Measurements from ENCODE around the gene RBPJ. TPM values are rescaled to one million over a fixed set of nuclear protein-coding genes. Genes with fewer than 3 reads are reported as not detected.
"Not testable (repeated sequence)": the region's sequence is repeated elsewhere in the genome, so short reads cannot be mapped to it uniquely, and the experiment has no call there.

Gene RBPJ
- total and polyA plus RNA-seq, 2 experiments from 2014 or later, result 50.3 to 80.3 TPM

DNA sequence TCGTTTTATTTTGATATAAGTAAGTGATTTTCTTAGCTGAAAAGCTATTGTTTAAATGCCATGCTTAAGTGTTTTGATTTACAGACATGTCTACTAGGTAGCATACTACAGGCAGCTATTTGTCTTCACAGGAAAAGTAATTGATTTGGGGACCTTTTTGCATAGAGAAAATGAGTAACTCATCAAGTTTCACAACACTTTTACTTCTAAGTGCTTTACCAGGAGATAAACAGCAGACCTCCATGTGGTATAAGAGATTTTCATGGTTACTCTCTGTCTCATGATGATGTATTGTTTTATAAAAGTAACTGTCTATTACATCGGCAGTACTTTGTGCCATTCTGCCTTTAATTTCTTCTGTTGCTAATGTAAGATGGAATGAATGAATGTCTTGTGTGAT lies 28.7 kb downstream of the RBPJ start:
- TF ChIP-seq, protein P1, sequence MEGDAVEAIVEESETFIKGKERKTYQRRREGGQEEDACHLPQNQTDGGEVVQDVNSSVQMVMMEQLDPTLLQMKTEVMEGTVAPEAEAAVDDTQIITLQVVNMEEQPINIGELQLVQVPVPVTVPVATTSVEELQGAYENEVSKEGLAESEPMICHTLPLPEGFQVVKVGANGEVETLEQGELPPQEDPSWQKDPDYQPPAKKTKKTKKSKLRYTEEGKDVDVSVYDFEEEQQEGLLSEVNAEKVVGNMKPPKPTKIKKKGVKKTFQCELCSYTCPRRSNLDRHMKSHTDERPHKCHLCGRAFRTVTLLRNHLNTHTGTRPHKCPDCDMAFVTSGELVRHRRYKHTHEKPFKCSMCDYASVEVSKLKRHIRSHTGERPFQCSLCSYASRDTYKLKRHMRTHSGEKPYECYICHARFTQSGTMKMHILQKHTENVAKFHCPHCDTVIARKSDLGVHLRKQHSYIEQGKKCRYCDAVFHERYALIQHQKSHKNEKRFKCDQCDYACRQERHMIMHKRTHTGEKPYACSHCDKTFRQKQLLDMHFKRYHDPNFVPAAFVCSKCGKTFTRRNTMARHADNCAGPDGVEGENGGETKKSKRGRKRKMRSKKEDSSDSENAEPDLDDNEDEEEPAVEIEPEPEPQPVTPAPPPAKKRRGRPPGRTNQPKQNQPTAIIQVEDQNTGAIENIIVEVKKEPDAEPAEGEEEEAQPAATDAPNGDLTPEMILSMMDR (IDR thresholded peaks at IDR 0.05; ENCODE audit: low read depth, low read length), result no peak
- no peak overlapping the region for H3K27ac ChIP-seq
- no peaks in the 10 kb centered on the region for H3K9me3 ChIP-seq (ENCODE audit: low read depth)

GRCh38 chr4:26351685-26352084 lies 30.9 kb downstream of the RBPJ start:
- peaks cover 11% of the 10 kb centered on the region for H3K4me1 ChIP-seq (ENCODE audit: low read depth)
- H3K9me3 ChIP-seq (ENCODE audit: low read depth), result no peaks in the 10 kb centered on the region
- H3K4me3 ChIP-seq, result no peak overlapping the region
- no peaks in the 10 kb centered on the region for H3K27me3 ChIP-seq
- no peak overlapping the region for H3K27ac ChIP-seq
- no peaks in the 10 kb centered on the region for H3K36me3 ChIP-seq
- TF ChIP-seq, protein P1 (IDR thresholded peaks at IDR 0.05; ENCODE audit: low read depth, low read length), result no peak
- no peak for DNase-seq (ENCODE audit: low read depth in 1 of 2, low spot score in 1 of 2)

More for the DNA sequence above, 28.7 kb downstream of the RBPJ start:
- H3K4me3 ChIP-seq, result no peak overlapping the region
- H3K4me1 ChIP-seq (ENCODE audit: low read depth), result peaks cover 6% of the 10 kb centered on the region
- H3K36me3 ChIP-seq, result no peaks in the 10 kb centered on the region
- DNase-seq (ENCODE audit: low read depth in 1 of 2, low spot score in 1 of 2), result no peak
- no peaks in the 10 kb centered on the region for H3K27me3 ChIP-seq

DNA sequence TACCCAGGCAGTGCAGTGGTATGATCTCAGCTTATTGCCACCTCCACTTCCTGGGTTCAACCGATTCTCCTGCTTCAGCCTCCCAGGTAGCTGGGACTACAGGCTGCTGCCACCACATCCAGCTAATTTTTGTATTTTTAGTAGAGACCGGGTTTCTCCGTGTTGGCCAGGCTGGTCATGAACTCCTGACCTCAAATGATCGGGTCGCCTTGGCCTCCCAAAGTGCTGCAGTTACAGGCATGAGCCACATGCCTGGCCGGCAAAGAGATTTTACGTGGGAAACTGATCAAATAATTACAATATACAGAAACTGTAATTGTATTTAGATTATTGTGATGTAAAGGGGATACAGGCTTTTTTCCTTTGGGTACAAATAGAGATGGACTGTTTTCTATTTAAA lies 33.7 kb downstream of the RBPJ start:
- no peaks in the 10 kb centered on the region for H3K27me3 ChIP-seq
- H3K4me1 ChIP-seq (ENCODE audit: low read depth), result peaks cover 11% of the 10 kb centered on the region
- no peak for DNase-seq (ENCODE audit: low read depth in 1 of 2, low spot score in 1 of 2)
- H3K27ac ChIP-seq, result no peak overlapping the region
- H3K4me3 ChIP-seq, result no peak overlapping the region
- TF ChIP-seq, protein P1 (IDR thresholded peaks at IDR 0.05; ENCODE audit: low read depth, low read length), result no peak
- H3K36me3 ChIP-seq, result no peaks in the 10 kb centered on the region
- H3K9me3 ChIP-seq (ENCODE audit: low read depth), result no peaks in the 10 kb centered on the region

- TF ChIP-seq, protein P1 (IDR thresholded peaks at IDR 0.05; ENCODE audit: low read depth, low read length), result no peak
- Histone ChIP-seq H3K4me3 (no peak overlapping the region), H3K9me3 (ENCODE audit: low read depth) (no peaks in the 10 kb centered on the region), H3K27me3 (no peaks in the 10 kb centered on the region), H3K36me3 (no peaks in the 10 kb centered on the region), H3K4me1 (ENCODE audit: low read depth) (peaks cover 11% of the 10 kb centered on the region), H3K27ac (peak overlapping the region; percentile 75)
- DNase-seq (ENCODE audit: low read depth in 1 of 2, low spot score in 1 of 2), result no peak
Measured at GRCh38 chr4:26355392-26356052, 34.7 kb downstream of the RBPJ start.

DNA sequence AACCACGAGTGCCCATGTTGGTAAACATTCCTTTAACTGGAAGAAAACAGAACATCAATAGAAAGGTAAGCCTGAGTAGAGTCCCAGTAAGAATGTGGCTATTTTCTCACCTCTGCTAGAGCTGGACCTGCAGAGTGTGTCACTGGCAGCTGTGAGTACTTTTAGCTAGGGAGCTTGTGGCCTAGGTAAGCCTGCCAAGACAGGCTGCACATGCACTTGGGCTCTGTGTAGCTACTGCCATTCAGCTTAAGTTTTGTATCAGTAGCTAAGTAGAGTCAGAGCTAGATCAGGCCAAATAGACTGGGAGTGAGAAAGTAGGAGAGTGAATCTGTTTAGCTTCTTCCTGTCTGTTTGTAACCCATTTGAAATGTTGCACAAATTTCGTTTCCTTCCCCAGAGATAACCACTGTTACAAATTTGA lies 35.3 kb downstream of the RBPJ start:
- DNase-seq (ENCODE audit: low read depth in 1 of 2, low spot score in 1 of 2), result peak; percentile 53 to 61
- H3K4me1 ChIP-seq (ENCODE audit: low read depth), result peaks cover 11% of the 10 kb centered on the region
- TF ChIP-seq, protein P1 (IDR thresholded peaks at IDR 0.05; ENCODE audit: low read depth, low read length), result no peak
- H3K9me3 ChIP-seq (ENCODE audit: low read depth), result no peaks in the 10 kb centered on the region
- H3K4me3 ChIP-seq, result no peak overlapping the region
- H3K36me3 ChIP-seq, result no peaks in the 10 kb centered on the region
- peak overlapping the region; percentile 75 for H3K27ac ChIP-seq
- no peaks in the 10 kb centered on the region for H3K27me3 ChIP-seq

- H3K9me3 ChIP-seq (ENCODE audit: low read depth); H3K27me3 ChIP-seq; DNase-seq (ENCODE audit: low read depth in 1 of 2, low spot score in 1 of 2); H3K27ac ChIP-seq; H3K36me3 ChIP-seq; H3K4me3 ChIP-seq: not testable (repeated sequence)
- H3K4me1 ChIP-seq (ENCODE audit: low read depth), result peaks cover 11% of the 10 kb centered on the region
Measured at GRCh38 chr4:26359521-26359920, 38.7 kb downstream of the RBPJ start.

All from cardiac muscle cell (in vitro differentiated cells and primary cell).